ENCODE results near the gene HOXD12.

The HOXD12 gene

GRCh38 chr2:176146645-176147044, 47.0 kb downstream of the HOXD12 start:
- peaks cover 76% of the 10 kb centered on the region for H3K27me3 ChIP-seq (ENCODE audit: insufficient read depth, low read length)
- H2BK5ac ChIP-seq (ENCODE audit: low read depth, low read length, poor library complexity): no peak overlapping the region
- no peaks in the 10 kb centered on the region for H3K36me3 ChIP-seq (ENCODE audit: control insufficient read depth in 1 of 2, insufficient read depth in 2 of 2, low read length in 2 of 2)
- H2BK12ac ChIP-seq (ENCODE audit: low read length): no peak overlapping the region
- no peak overlapping the region for H4K12ac ChIP-seq (ENCODE audit: low read depth, low read length)
- no peak overlapping the region for H2BK120ac ChIP-seq (ENCODE audit: insufficient read depth, low read length, poor library complexity)
- H4K91ac ChIP-seq (ENCODE audit: low read depth, low read length): no peak overlapping the region
- H3K23ac ChIP-seq (ENCODE audit: low read length): no peak overlapping the region
- DNase-seq: no peak
- no peak overlapping the region for H3K4me2 ChIP-seq (ENCODE audit: low read length)
- H3K79me1 ChIP-seq (ENCODE audit: low read length): no peaks in the 10 kb centered on the region
- H2AFZ ChIP-seq (ENCODE audit: insufficient read depth, low read length, poor library complexity): no peak overlapping the region
- no peak overlapping the region for H3K4ac ChIP-seq (ENCODE audit: low read depth, low read length)
- no peak overlapping the region for H3K14ac ChIP-seq (ENCODE audit: low read length)
- no peak overlapping the region for H3K9ac ChIP-seq (ENCODE audit: low read length)
- H3K4me3 ChIP-seq (ENCODE audit: low read depth, low read length): no peak overlapping the region
- H3K4me1 ChIP-seq (ENCODE audit: control insufficient read depth in 1 of 2, insufficient read depth in 2 of 2, low read length in 2 of 2): peaks cover 2% of the 10 kb centered on the region in 2 experiments
- H3K79me2 ChIP-seq (ENCODE audit: control insufficient read depth, insufficient read depth, low read length, poor library complexity): no peaks in the 10 kb centered on the region
- H3K9me3 ChIP-seq (ENCODE audit: insufficient read depth, low read depth, low read length): peaks cover 11% of the 10 kb centered on the region
- H2AK5ac ChIP-seq (ENCODE audit: low read length): no peak overlapping the region
- H3K27ac ChIP-seq (ENCODE audit: low read depth, low read length): no peak overlapping the region
- H3K18ac ChIP-seq (ENCODE audit: low read length): no peak overlapping the region
- H4K8ac ChIP-seq (ENCODE audit: low read depth, low read length): no peak overlapping the region

- no CpG with 5 or more reads among the region's 32 CpGs for WGBS (ENCODE audit: extremely low coverage, insufficient coverage, insufficient read length)
- Histone ChIP-seq H3K27ac (ENCODE audit: low read depth, low read length) (no peak overlapping the region), H4K12ac (ENCODE audit: low read depth, low read length) (no peak overlapping the region), H3K9ac (ENCODE audit: low read length) (no peak overlapping the region), H3K14ac (ENCODE audit: low read length) (no peak overlapping the region), H2BK120ac (ENCODE audit: insufficient read depth, low read length, poor library complexity) (no peak overlapping the region), H3K79me1 (ENCODE audit: low read length) (no peaks in the 10 kb centered on the region), H3K36me3 (ENCODE audit: control insufficient read depth in 1 of 2, insufficient read depth in 2 of 2, low read length in 2 of 2) (no peaks in the 10 kb centered on the region), H2BK12ac (ENCODE audit: low read length) (no peak overlapping the region), H3K18ac (ENCODE audit: low read length) (no peak overlapping the region), H3K4me3 (ENCODE audit: low read depth, low read length) (no peak overlapping the region), H2AK5ac (ENCODE audit: low read length) (no peak overlapping the region), H3K79me2 (ENCODE audit: control insufficient read depth, insufficient read depth, low read length, poor library complexity) (no peaks in the 10 kb centered on the region), H3K23ac (ENCODE audit: low read length) (no peak overlapping the region), H2BK5ac (ENCODE audit: low read depth, low read length, poor library complexity) (no peak overlapping the region), H3K4me2 (ENCODE audit: low read length) (no peak overlapping the region), H2AFZ (ENCODE audit: insufficient read depth, low read length, poor library complexity) (no peak overlapping the region), H3K9me3 (ENCODE audit: insufficient read depth, low read depth, low read length) (peaks cover 16% of the 10 kb centered on the region), H4K91ac (ENCODE audit: low read depth, low read length) (no peak overlapping the region), H4K8ac (ENCODE audit: low read depth, low read length) (no peak overlapping the region), H3K4ac (ENCODE audit: low read depth, low read length) (no peak overlapping the region), H3K27me3 (ENCODE audit: insufficient read depth, low read length) (peaks cover 79% of the 10 kb centered on the region), H3K4me1 (ENCODE audit: control insufficient read depth in 1 of 2, insufficient read depth in 2 of 2, low read length in 2 of 2) (peaks cover 5% of the 10 kb centered on the region in 2 experiments)
- no peak for DNase-seq
These were observed 47.7 kb downstream of the HOXD12 start for GRCh38 chr2:176147210-176147799.

GRCh38 chr2:176147800-176148496, 48.4 kb downstream of the HOXD12 start:
- H4K12ac ChIP-seq (ENCODE audit: low read depth, low read length): no peak overlapping the region
- H2AFZ ChIP-seq (ENCODE audit: insufficient read depth, low read length, poor library complexity): no peak overlapping the region
- no peak overlapping the region for H2BK5ac ChIP-seq (ENCODE audit: low read depth, low read length, poor library complexity)
- H2BK120ac ChIP-seq (ENCODE audit: insufficient read depth, low read length, poor library complexity): no peak overlapping the region
- no peak overlapping the region for H3K14ac ChIP-seq (ENCODE audit: low read length)
- no peak overlapping the region for H3K4me2 ChIP-seq (ENCODE audit: low read length)
- no peaks in the 10 kb centered on the region for H3K36me3 ChIP-seq (ENCODE audit: control insufficient read depth in 1 of 2, insufficient read depth in 2 of 2, low read length in 2 of 2)
- H4K8ac ChIP-seq (ENCODE audit: low read depth, low read length): no peak overlapping the region
- no peaks in the 10 kb centered on the region for H3K79me1 ChIP-seq (ENCODE audit: low read length)
- peaks cover 20% of the 10 kb centered on the region for H3K9me3 ChIP-seq (ENCODE audit: insufficient read depth, low read depth, low read length)
- no peak for DNase-seq
- H3K18ac ChIP-seq (ENCODE audit: low read length): no peak overlapping the region
- H3K4me3 ChIP-seq (ENCODE audit: low read depth, low read length): no peak overlapping the region
- H3K27ac ChIP-seq (ENCODE audit: low read depth, low read length): no peak overlapping the region
- H3K4ac ChIP-seq (ENCODE audit: low read depth, low read length): no peak overlapping the region
- H4K91ac ChIP-seq (ENCODE audit: low read depth, low read length): no peak overlapping the region
- H3K79me2 ChIP-seq (ENCODE audit: control insufficient read depth, insufficient read depth, low read length, poor library complexity): no peaks in the 10 kb centered on the region
- no peak overlapping the region for H3K23ac ChIP-seq (ENCODE audit: low read length)
- H2BK12ac ChIP-seq (ENCODE audit: low read length): no peak overlapping the region
- no peak overlapping the region for H2AK5ac ChIP-seq (ENCODE audit: low read length)
- no CpG with 5 or more reads among the region's 31 CpGs for WGBS (ENCODE audit: extremely low coverage, insufficient coverage, insufficient read length)
- peaks cover 84% of the 10 kb centered on the region for H3K27me3 ChIP-seq (ENCODE audit: insufficient read depth, low read length)
- H3K9ac ChIP-seq (ENCODE audit: low read length): no peak overlapping the region
- H3K4me1 ChIP-seq (ENCODE audit: control insufficient read depth in 1 of 2, insufficient read depth in 2 of 2, low read length in 2 of 2): peaks cover 5 to 7% of the 10 kb centered on the region in 2 experiments

- H3K9me3 ChIP-seq (ENCODE audit: insufficient read depth, low read depth, low read length): peaks cover 20% of the 10 kb centered on the region
- H3K4me2 ChIP-seq (ENCODE audit: low read length): no peak overlapping the region
- H3K23ac ChIP-seq (ENCODE audit: low read length): no peak overlapping the region
- H3K14ac ChIP-seq (ENCODE audit: low read length): no peak overlapping the region
- H3K27me3 ChIP-seq (ENCODE audit: insufficient read depth, low read length): peaks cover 86% of the 10 kb centered on the region
- H3K9ac ChIP-seq (ENCODE audit: low read length): no peak overlapping the region
- H3K4ac ChIP-seq (ENCODE audit: low read depth, low read length): no peak overlapping the region
- H3K79me1 ChIP-seq (ENCODE audit: low read length): no peaks in the 10 kb centered on the region
- H3K79me2 ChIP-seq (ENCODE audit: control insufficient read depth, insufficient read depth, low read length, poor library complexity): no peaks in the 10 kb centered on the region
- no peak overlapping the region for H4K8ac ChIP-seq (ENCODE audit: low read depth, low read length)
- no peak overlapping the region for H2BK12ac ChIP-seq (ENCODE audit: low read length)
- no peak overlapping the region for H3K4me3 ChIP-seq (ENCODE audit: low read depth, low read length)
- WGBS (ENCODE audit: extremely low coverage, insufficient coverage, insufficient read length): no CpG with 5 or more reads among the region's 11 CpGs
- H3K4me1 ChIP-seq (ENCODE audit: control insufficient read depth in 1 of 2, insufficient read depth in 2 of 2, low read length in 2 of 2): peaks cover 5 to 7% of the 10 kb centered on the region in 2 experiments
- H2AFZ ChIP-seq (ENCODE audit: insufficient read depth, low read length, poor library complexity): no peak overlapping the region
- no peak overlapping the region for H2AK5ac ChIP-seq (ENCODE audit: low read length)
- no peak overlapping the region for H4K91ac ChIP-seq (ENCODE audit: low read depth, low read length)
- H3K18ac ChIP-seq (ENCODE audit: low read length): no peak overlapping the region
- H3K27ac ChIP-seq (ENCODE audit: low read depth, low read length): no peak overlapping the region
- H3K36me3 ChIP-seq (ENCODE audit: control insufficient read depth in 1 of 2, insufficient read depth in 2 of 2, low read length in 2 of 2): no peaks in the 10 kb centered on the region
- no peak for DNase-seq
- no peak overlapping the region for H4K12ac ChIP-seq (ENCODE audit: low read depth, low read length)
- no peak overlapping the region for H2BK5ac ChIP-seq (ENCODE audit: low read depth, low read length, poor library complexity)
- no peak overlapping the region for H2BK120ac ChIP-seq (ENCODE audit: insufficient read depth, low read length, poor library complexity)
These were observed 49.3 kb downstream of the HOXD12 start for GRCh38 chr2:176148751-176149421.
